ENCODE results near the gene AFF3.

DNA sequence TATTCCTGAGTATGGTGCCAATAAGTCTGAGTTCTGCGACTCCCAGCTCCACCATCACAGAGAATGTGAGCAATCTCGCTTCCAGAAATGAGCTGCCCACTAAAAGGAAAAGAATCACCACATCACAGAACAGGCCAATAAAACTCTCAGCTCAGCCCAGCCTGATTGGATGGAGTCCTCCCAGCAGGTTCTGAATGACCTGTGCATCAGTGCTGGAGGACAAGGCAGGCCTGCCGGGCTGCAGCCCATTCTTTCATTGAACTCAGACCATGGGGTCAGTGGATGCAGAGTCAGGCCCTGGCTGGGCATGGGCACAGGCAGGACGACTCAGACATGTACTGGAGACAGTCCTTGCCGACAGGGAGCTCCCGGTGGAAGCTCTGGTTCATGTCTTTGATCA, 519.9 kb downstream of the AFF3 start:
- TF ChIP-seq, protein P1, sequence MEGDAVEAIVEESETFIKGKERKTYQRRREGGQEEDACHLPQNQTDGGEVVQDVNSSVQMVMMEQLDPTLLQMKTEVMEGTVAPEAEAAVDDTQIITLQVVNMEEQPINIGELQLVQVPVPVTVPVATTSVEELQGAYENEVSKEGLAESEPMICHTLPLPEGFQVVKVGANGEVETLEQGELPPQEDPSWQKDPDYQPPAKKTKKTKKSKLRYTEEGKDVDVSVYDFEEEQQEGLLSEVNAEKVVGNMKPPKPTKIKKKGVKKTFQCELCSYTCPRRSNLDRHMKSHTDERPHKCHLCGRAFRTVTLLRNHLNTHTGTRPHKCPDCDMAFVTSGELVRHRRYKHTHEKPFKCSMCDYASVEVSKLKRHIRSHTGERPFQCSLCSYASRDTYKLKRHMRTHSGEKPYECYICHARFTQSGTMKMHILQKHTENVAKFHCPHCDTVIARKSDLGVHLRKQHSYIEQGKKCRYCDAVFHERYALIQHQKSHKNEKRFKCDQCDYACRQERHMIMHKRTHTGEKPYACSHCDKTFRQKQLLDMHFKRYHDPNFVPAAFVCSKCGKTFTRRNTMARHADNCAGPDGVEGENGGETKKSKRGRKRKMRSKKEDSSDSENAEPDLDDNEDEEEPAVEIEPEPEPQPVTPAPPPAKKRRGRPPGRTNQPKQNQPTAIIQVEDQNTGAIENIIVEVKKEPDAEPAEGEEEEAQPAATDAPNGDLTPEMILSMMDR (IDR thresholded peaks at IDR 0.05; ENCODE audit: low read depth, low read length, poor library complexity, severe bottlenecking), result no peak
- no peak for TF ChIP-seq EZH2phosphoT487 (IDR thresholded peaks at IDR 0.05; ENCODE audit: borderline replicate concordance, low read length)
